Measurements from ENCODE around the gene SLIT3.

SLIT3 gene

GRCh38 chr5:168781941-168782571, 518.9 kb downstream of the SLIT3 start:
- no peak for FAIRE-seq

DNA sequence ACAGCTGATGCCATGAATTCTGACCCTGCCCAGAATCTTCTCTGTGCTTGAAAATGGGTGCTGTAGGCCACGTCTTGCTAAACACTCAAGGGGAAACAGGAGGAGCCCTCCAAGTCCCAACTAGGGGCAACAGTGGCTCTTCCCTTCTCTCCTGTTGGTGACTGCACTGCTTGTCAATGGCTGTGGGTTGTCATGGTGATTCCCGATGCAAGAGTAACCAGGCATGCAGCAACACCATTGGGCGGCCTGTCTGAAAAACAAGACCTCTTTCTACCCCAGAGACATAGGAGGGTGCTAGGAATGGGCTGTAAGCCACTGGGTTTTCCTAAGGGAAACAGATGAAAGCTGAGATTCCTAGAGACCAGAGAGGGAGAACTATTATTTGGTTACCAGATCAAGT, 520.1 kb downstream of the SLIT3 start:
- no peak for FAIRE-seq

DNA sequence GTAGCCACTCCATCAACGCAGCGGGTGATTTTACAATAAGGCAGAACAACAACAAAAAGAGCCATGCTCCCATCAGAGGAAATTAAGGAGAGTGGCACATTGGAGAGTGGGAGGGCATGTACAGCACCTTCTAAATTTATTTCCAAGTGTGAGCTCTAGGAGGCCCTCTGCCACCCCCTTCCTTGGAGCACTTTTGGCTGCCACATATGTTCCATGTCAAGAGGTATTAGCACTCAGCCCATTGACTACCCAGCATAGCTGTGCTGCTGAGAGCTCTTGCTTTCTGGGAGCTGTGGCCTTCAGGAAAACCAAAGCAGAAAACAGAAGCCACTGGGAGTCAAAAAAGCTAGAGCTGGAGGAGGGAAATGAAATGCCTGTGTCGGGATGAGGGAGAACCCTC, 521.6 kb downstream of the SLIT3 start:
- no peak for FAIRE-seq

- FAIRE-seq: no peak
These were observed 522.4 kb downstream of the SLIT3 start for GRCh38 chr5:168778536-168778935.

DNA sequence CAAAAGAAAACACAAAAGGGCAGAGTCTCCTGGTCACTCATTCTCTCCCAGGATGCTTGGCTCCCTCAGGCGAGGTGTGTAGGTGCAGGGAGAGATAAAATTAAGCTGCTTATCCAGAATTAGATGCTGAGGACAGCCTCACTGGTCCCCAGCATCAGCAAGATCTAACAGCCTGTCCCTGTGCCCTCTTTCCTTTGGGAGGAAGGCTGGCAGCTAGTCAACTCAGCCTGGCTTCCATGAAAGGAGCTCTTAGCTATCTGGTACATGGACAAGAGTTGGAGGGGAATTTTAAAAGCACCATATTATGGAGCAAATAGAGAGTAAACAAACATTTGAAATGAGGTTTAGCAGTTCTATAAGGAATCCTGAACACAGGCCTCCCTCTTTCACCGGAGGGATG, 523.3 kb downstream of the SLIT3 start:
- FAIRE-seq: no peak

DNA sequence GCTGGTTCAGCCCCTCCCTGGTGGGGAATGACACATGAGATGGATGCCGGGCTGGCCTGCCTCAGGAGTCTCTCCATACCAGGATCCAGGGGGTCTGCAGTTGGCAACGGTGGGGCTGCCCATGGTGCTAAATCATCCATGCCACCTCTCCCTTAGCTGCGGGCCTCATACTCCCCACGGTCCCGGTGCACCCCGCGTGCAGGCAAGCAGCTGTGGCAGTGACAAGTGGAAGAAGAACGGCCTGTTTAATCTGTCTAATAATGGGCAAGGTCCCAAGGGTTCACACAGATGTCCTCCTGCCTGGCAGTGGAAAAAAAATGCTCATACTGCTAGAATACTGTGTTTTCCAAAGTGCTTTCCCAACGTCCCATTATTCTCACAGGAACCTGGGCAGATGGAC, 524.9 kb downstream of the SLIT3 start:
- FAIRE-seq: no peak

DNA sequence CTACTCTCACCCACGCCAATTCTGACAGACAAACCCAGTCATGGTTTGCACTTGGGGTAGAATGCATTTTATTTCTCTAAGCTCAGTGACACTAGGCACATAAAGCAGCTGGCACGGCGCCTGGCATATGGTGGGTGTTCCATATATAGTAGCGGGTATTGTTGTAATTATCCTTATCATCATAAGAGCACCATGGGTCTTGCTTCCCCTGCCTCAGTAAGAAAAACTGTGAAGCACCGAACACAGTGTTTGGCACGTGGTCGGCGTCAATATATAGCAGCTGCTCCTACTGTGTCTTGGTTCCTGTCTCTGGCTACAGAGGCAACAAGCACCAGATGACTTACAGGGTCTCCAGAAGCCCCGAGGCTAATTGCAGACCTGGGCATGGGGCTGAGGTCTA, 527.7 kb downstream of the SLIT3 start:
- no peak for FAIRE-seq

- FAIRE-seq: no peak
These were observed 528.5 kb downstream of the SLIT3 start for GRCh38 chr5:168772316-168772961.

GRCh38 chr5:168771678-168772077, 529.3 kb downstream of the SLIT3 start:
- FAIRE-seq: no peak

GRCh38 chr5:168770996-168771395, 529.9 kb downstream of the SLIT3 start:
- FAIRE-seq: no peak

DNA sequence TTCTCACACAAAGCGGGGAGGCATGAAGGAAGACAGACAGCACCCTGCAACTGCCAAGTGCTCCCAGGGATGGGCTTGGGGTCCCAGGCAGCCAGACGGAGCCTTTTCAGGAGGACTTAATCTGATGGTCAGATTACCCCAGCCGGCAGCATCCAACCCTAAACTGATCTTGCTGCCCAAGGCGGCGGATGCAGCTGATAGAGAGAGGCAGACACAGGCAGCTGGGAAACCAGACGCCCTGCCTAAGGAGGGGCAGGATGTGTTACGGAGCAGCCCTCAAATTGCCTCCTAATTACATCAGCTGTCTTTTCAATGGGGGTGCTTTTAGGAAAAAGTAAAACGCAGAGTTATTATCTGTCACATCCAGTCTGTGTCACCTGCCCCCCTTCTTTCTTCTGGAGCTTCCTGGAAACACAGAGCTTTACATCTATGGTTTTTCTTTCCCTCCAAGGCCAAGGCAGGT, 530.9 kb downstream of the SLIT3 start:
- FAIRE-seq: no peak

DNA sequence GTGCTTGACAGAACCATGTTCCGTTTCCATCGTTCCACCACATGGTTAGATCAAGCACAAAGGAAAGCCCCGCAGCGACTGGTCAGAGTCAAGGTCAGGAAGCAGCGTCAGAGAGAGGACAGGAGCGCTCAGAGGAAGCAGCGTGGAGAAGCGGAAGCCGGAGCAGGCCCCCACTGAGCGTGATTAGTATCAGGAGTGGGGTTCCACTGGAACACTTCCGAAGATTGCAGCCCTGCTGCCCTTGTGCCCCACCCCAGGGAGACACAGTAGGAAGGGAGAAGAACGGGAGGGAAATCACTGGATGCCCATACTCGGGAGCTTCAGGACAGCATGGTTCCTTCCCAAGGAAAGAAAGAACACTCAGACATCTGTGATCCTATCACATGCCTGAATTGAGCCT, 532.8 kb downstream of the SLIT3 start:
- FAIRE-seq: no peak

DNA sequence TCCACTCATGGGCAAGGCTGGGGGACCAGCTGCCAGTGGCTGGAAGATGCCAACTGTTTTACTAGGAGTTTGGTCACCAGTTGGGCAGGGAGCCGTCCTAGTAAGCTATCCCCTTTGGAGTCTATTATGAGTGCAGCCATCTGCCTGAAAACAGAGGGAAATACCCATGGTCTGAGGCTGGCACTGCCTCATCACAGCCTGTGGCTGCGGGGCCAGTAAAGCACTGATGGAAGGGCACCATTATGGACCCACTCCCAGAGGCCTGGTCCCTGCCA, 534.6 kb downstream of the SLIT3 start:
- FAIRE-seq: no peak

DNA sequence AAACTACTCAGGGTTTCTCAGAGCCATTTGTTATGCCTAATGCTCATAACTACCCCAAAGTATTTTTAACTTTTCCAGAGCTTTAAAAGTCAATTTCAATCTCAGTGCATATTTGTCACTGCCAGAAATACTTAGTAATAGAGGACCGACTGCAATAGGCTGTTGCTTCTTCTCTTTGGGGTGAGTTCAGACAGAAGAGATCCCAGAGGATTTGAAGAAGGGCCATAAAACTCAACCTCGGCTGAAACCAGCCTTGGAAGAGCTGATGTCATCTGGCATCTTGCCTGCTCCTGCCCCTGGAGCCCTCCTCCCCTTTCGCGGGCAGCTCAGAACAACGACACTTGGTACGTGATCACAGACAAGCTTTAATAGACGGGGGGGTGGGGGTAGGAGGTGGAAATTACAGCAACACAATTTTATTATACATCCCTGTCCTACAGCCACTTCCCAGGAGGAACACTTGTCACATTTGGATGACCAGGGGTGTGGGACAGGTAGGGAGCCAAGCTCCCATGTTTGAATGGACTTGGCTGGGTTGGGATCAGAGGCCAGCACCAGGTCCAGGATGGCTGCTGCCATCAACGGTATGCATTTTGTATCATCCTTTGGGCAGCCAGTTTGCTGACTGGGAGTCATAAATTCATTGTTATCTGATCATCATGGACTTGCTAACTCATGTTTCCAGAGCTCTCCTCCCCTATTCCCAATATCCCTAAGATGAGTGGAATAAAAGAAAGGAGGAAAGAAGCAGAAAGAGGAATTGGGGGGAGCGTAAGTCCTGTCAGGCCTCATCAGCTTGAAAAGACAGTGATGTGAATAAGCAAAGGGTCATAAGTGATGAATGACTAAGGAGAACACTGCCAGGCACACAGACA, 535.2 kb downstream of the SLIT3 start:
- no peak for FAIRE-seq

DNA sequence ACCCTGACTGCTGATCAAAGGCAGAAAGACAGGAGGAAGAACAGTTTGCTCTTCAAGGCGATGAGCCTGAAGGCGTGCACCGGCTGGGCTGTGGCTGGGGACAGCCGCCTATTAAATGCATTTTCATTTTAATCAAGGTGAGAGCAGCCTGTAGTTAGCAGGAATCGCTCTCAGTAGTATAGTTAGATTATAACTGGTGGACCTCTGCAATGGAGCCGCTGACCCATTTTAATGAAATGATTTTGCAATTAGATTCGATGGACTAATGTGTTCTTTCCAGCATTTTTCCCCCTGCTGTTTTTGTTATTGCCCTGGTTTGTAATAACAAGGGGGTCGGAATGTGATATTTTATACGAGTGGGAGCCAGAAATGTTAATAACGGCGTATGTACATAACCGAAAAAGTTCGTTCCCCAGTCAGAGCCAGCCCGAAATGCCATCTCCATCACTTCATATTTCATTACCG, 535.8 kb downstream of the SLIT3 start:
- FAIRE-seq: no peak

DNA sequence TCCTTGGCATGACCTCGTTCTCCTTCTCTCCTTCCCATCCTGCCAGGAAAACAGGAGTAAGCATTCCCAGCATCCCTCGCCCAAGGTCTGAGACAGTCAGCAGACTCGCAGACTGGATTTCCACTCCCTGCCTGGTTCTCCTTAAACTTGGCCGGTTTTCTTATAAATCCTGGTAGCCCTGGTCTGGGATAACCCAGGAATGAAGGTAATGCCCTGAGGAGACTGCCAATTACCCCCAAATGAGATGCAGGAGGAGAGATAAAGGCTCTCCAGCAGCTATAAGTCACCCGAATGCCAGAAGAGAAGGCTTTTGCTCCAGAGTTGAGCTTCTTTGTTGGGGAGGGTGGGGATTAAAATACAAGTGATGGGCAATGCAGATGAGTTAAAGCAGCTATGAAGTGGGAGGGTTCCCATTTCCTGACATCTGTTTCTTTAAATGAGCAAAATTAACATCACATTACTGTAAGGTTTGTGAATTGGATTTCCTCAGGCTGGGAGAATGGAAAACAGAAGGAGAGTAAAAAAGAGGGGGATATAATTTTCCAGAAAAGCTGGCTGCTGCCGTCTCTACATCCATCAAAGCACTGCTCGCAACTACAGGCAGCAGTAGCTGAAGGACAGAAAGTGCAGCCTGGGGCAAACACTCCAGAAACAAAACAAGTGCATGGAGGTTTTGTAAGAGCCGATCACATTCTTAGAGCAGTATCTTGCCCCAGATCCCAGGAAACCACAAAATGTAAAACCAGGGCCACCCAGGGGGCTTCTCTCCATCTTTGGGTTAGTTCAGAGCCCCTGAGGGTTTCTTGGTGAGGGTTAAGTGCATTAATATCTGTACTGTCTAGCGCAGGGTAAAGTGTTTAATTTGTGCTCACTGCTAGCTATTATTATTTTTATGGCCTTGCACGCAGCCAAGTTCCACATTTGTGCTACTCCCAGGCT, 544.2 kb downstream of the SLIT3 start:
- no peak for FAIRE-seq

GRCh38 chr5:168755548-168756093, 545.3 kb downstream of the SLIT3 start:
- no peak for FAIRE-seq

- no peak for FAIRE-seq
These were observed 547.2 kb downstream of the SLIT3 start for GRCh38 chr5:168753691-168754254.

DNA sequence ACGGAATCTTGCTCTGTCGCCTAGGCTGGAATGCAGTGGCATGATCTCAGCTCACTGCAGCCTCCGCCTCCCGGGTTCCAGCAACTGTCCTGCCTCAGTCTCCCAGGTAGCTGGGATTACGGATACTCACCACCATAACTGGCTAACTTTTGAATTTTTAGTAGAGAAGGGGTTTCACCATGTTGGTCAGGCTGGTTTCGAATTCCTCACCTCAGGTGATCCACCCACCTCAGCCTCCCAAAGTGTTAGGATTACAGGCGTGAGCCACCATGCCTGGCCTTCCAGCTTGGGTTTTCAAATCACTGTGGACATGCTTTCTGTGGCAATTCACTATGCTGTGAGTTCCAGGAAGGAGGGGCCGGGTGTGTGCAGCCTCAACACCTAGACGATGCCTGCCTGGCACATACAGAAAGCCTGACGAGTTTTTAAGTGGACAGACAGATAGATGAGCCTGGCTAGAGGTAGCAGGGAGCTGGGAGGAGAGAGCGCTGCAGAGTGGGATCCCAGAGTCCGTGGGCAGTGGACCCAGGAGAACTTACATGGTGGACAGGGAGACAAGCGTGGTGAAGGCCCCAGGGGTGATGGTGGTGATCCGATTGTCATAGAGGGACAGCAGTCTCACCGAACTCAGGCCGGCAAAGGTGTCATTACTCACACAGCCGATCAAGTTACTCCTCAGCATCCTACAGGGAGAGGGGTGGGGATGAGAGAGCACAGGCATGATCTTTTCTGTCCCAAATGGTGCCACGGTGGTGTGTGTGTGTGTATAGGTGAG, 548.3 kb downstream of the SLIT3 start:
- FAIRE-seq: no peak

DNA sequence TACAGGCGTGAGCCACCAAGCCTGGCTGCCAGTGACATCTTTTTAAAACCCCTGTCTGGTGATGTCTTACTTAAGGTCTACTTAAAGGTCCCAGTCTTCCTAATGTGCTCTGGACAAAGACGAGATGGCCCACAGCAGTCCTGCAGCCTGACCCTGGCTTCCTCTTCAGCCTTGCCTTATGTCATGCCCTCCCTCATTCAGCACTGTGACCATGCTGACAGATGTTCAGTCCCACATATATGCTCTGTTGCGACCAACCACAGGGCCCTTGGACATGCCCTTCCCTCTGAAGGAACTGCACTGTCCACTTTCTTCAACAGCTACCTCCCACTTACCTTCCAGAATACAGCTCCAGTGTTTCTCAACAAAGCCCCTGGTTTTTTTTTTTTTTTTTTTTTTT, 548.9 kb downstream of the SLIT3 start:
- FAIRE-seq: no peak

DNA sequence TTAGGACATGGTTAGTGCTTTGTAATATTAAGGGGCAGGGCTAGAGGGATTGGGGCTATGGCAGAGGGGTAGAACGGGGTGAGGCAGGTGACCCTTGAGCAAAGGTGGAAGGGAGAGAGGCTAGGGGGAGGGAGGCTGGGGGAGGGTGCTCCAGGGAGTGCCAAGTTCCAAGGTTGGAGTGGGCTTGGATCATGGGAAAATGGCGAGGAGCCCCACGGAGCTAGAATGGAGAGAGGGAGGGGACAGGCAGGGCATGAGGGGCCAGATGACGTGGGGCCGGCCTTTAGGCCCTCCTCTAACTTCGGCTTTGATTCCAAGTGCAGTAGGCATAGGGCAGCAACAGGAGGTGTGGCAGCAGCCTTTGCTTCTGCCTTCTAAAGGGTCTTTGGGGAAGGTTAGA, 550.0 kb downstream of the SLIT3 start:
- no peak for FAIRE-seq

Data from A204.1 (cell line).